Thoracic aorta endothelial cell (primary cell): ENCODE results near the gene NTM. TPM values are rescaled to one million over a fixed set of nuclear protein-coding genes. Genes with fewer than 3 reads are reported as not detected.

ENCODE experiments used
- small RNA-seq: library from RNA; depleted of rRNA; stranded (forward); fragments of <200 nt; gene quantifications from one replicate; pipeline ENCODE3, GENCODE V24; 2012
- total RNA-seq: library from RNA; depleted of rRNA; stranded (reverse); fragments of >200 nt; gene quantifications from 2 replicates; pipeline ENCODE4 v1.2.3, GENCODE V29; 2012

NTM gene
- 0.66 and 0.86 TPM in 2 replicates for total RNA-seq

GRCh38 chr11:131370090-131370751 is at the start of gene NTM:
Gene NTM, plus strand, starts transcription at chr11:131370615.

Small RNA genes lying within 50 kb of the gene (small RNA-seq; reads per million reads assigned to genes)
- not detected for gene RNU6ATAC12P
